Loucy (cell line): Measurements from ENCODE around the gene KCTD19.
A peak's percentile ranks its signal among the peaks of the same experiment; 100 is the strongest.

Source experiments
- H2AFZ ChIP-seq: fragments of 200-600 bp; sonication (generic); 2 replicates; pipeline ENCODE4 v1.6.0; 2016; ENCODE audit warnings: antibody characterized with exemption, mild to moderate bottlenecking, low read length, moderate library complexity
- H3F3A ChIP-seq: fragments of 200-600 bp; 2 replicates; pipeline ENCODE4 v1.6.0; 2016; ENCODE audit warnings: antibody characterized with exemption, low read depth, mild to moderate bottlenecking
- H3K27me3 ChIP-seq: fragments of 200-600 bp; sonication (generic); 2 replicates; pipeline ENCODE4 v1.6.1; 2014; ENCODE audit warnings: low read length, mild to moderate bottlenecking; ENCODE audit not compliant: insufficient read depth, poor library complexity, severe bottlenecking
- H3K36me3 ChIP-seq: fragments of 200-600 bp; sonication (generic); 2 replicates; pipeline ENCODE4 v1.6.1; 2016; ENCODE audit warnings: low read length; ENCODE audit not compliant: insufficient read depth
- H3K4me1 ChIP-seq: fragments of 200-600 bp; sonication (generic); 2 replicates; pipeline ENCODE4 v1.5.1; 2014; ENCODE audit warnings: low read length, mild to moderate bottlenecking; ENCODE audit not compliant: insufficient read depth, poor library complexity, severe bottlenecking
- H3K4me2 ChIP-seq: fragments of 200-600 bp; sonication (generic); 2 replicates; pipeline ENCODE4 v1.6.0; 2014; ENCODE audit warnings: antibody characterized with exemption, low read length, low read depth, mild to moderate bottlenecking; ENCODE audit not compliant: poor library complexity, severe bottlenecking
- H3K4me3 ChIP-seq: fragments of 200-600 bp; sonication (generic); 2 replicates; pipeline ENCODE4 v1.5.1; 2014; ENCODE audit warnings: low read length, mild to moderate bottlenecking, mixed read lengths; ENCODE audit not compliant: poor library complexity, severe bottlenecking
- H3K79me2 ChIP-seq: fragments of 200-600 bp; sonication (generic); 2 replicates; pipeline ENCODE4 v1.6.1; 2014; ENCODE audit warnings: low read length; ENCODE audit not compliant: insufficient read depth
- H3K9ac ChIP-seq: fragments of 200-600 bp; sonication (generic); 2 replicates; pipeline ENCODE4 v1.6.0; 2014; ENCODE audit warnings: mild to moderate bottlenecking, low read depth, low read length, moderate library complexity; ENCODE audit not compliant: poor library complexity, severe bottlenecking
- H3K9me2 ChIP-seq: fragments of 200-600 bp; sonication (generic); replicated peaks from 2 replicates; pipeline ENCODE4 v1.6.1; 2016; ENCODE audit warnings: low read depth, low read length, mixed read lengths
- H3K9me3 ChIP-seq: fragments of 200-600 bp; sonication (generic); 2 replicates; pipeline ENCODE4 v1.6.1; 2014; ENCODE audit warnings: mild to moderate bottlenecking, antibody characterized with exemption, low read length, low read depth; ENCODE audit not compliant: insufficient read depth
- H4K20me1 ChIP-seq: fragments of 200-600 bp; sonication (generic); 2 replicates; pipeline ENCODE4 v1.6.0; 2014; ENCODE audit warnings: antibody characterized with exemption, low read length, mild to moderate bottlenecking; ENCODE audit not compliant: insufficient read depth, poor library complexity, severe bottlenecking
- EZH2phosphoT487 ChIP-seq: fragments of 200-600 bp; IDR thresholded peaks from 2 replicates; pipeline ENCODE4 v1.6.1; 2018; ENCODE audit warnings: antibody characterized with exemption, mild to moderate bottlenecking, moderate library complexity, borderline replicate concordance
- TF ChIP-seq, protein P1 (sequence below): fragments of 200-600 bp; sonication (generic); conservative IDR thresholded peaks from 2 replicates; pipeline ENCODE4 v1.5.1; 2014; ENCODE audit warnings: mild to moderate bottlenecking, antibody characterized with exemption, low read length

The KCTD19 gene

DNA sequence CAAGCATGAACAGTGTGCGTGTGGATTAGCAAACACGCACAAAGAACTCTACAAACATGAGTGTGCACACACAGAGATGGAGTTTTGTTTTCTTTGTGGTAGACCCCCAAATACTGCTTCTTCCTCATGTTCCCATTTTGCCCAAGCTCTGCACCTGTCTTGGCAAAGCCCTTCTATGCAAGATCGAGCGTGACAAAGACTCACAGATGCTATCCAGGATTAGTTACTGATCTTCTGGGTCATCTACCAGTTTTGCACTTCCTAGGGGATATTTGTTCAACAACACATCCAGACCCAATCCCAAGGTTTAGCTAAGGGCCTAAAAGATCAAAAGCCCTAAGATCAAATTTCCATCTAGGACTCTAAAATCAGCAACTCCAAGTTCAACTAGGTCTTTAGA lies 16.1 kb upstream of the KCTD19 start:
- no peaks in the 10 kb centered on the region for H3K4me1 ChIP-seq
- H3K9ac ChIP-seq: no peak overlapping the region
- TF ChIP-seq, protein P1, sequence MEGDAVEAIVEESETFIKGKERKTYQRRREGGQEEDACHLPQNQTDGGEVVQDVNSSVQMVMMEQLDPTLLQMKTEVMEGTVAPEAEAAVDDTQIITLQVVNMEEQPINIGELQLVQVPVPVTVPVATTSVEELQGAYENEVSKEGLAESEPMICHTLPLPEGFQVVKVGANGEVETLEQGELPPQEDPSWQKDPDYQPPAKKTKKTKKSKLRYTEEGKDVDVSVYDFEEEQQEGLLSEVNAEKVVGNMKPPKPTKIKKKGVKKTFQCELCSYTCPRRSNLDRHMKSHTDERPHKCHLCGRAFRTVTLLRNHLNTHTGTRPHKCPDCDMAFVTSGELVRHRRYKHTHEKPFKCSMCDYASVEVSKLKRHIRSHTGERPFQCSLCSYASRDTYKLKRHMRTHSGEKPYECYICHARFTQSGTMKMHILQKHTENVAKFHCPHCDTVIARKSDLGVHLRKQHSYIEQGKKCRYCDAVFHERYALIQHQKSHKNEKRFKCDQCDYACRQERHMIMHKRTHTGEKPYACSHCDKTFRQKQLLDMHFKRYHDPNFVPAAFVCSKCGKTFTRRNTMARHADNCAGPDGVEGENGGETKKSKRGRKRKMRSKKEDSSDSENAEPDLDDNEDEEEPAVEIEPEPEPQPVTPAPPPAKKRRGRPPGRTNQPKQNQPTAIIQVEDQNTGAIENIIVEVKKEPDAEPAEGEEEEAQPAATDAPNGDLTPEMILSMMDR: no peak
- TF ChIP-seq EZH2phosphoT487: no peak
- H3F3A ChIP-seq: no peaks in the 10 kb centered on the region
- no peaks in the 10 kb centered on the region for H3K9me2 ChIP-seq
- no peaks in the 10 kb centered on the region for H3K9me3 ChIP-seq
- H4K20me1 ChIP-seq: no peaks in the 10 kb centered on the region
- no peak overlapping the region for H2AFZ ChIP-seq
- H3K27me3 ChIP-seq: no peaks in the 10 kb centered on the region
- H3K4me3 ChIP-seq: no peak overlapping the region
- H3K4me2 ChIP-seq: no peak overlapping the region
- no peaks in the 10 kb centered on the region for H3K79me2 ChIP-seq
- no peaks in the 10 kb centered on the region for H3K36me3 ChIP-seq

DNA sequence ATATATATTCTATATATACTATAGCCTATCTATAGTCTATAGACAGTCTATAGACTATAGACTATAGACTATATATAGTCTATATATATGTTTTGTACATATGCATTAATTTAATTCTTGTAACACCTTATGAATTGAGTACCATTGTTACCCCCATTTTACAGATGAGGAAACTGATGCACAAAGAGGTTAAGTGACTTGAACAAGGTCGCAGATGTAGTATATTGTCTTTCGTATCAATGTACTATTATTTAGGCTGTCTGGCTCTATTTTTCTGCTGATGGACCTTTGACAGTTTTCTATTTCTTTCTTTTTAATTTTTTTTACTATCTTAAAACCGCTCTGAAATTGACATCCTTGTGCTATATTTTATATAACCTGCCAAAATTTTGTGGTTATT lies 14.7 kb upstream of the KCTD19 start:
- no peak overlapping the region for H3K4me3 ChIP-seq
- no peaks in the 10 kb centered on the region for H3K36me3 ChIP-seq
- no peaks in the 10 kb centered on the region for H3K79me2 ChIP-seq
- TF ChIP-seq EZH2phosphoT487: no peak
- H3K9me2 ChIP-seq: no peaks in the 10 kb centered on the region
- H3K4me1 ChIP-seq: no peaks in the 10 kb centered on the region
- H4K20me1 ChIP-seq: no peaks in the 10 kb centered on the region
- H3K27me3 ChIP-seq: no peaks in the 10 kb centered on the region
- H3K9me3 ChIP-seq: no peaks in the 10 kb centered on the region
- H3F3A ChIP-seq: no peaks in the 10 kb centered on the region
- no peak overlapping the region for H3K9ac ChIP-seq
- no peak overlapping the region for H3K4me2 ChIP-seq
- no peak overlapping the region for H2AFZ ChIP-seq

DNA sequence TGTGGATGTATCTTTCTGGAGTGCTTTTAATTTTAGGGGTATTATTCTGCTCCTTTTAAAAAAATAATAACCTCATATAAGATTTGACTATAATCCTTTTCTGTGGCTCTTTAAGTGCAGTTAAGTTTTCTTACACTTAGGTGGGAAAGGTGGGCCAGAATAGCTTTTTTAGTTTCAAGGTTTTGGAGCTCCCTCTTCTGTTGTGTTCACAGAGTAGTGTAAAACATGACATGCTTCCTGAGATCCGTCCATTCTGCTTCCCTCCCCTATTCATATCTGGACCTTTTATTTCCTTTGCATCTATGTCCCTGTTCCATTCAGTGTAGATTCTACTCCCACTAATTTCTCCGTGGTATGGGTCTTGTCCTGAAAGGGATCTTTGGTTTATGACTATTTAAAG lies 12.9 kb upstream of the KCTD19 start:
- no peak overlapping the region for H3K9ac ChIP-seq
- no peaks in the 10 kb centered on the region for H3K9me3 ChIP-seq
- H3K4me3 ChIP-seq: no peak overlapping the region
- H3K4me1 ChIP-seq: no peaks in the 10 kb centered on the region
- H2AFZ ChIP-seq: no peak overlapping the region
- H3K4me2 ChIP-seq: no peak overlapping the region
- H4K20me1 ChIP-seq: no peaks in the 10 kb centered on the region
- H3K27me3 ChIP-seq: no peaks in the 10 kb centered on the region
- no peaks in the 10 kb centered on the region for H3K36me3 ChIP-seq
- no peaks in the 10 kb centered on the region for H3K9me2 ChIP-seq
- TF ChIP-seq EZH2phosphoT487: no peak
- TF ChIP-seq, protein P1: peak; percentile 49
- H3K79me2 ChIP-seq: no peaks in the 10 kb centered on the region
- H3F3A ChIP-seq: no peaks in the 10 kb centered on the region

DNA sequence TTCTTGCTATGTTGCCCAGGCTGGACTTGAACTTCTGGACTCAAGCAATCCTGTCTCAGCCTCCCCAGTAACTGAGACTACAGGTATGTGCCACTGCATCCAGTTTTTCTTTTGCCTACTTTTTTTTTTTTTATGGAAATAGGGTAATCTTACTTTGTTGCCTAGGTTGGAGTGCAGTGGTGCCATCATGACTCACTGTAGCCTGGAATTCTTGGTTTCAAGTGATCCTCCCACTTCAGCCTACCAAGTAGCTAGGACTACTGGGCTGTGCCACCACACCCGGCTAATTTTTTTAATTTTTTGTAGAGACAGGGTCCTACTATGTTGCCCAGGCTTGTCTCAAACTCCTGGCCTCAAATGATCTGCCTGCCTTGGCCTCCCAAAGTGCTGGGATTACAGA lies 10.1 kb upstream of the KCTD19 start:
- no peaks in the 10 kb centered on the region for H3K36me3 ChIP-seq
- TF ChIP-seq EZH2phosphoT487: no peak
- TF ChIP-seq, protein P1: no peak
- H3K9me2 ChIP-seq: no peaks in the 10 kb centered on the region
- H3K9ac ChIP-seq: no peak overlapping the region
- H3K4me3 ChIP-seq: no peak overlapping the region
- H3K4me1 ChIP-seq: no peaks in the 10 kb centered on the region
- H2AFZ ChIP-seq: no peak overlapping the region
- H3K9me3 ChIP-seq: no peaks in the 10 kb centered on the region
- H4K20me1 ChIP-seq: no peaks in the 10 kb centered on the region
- H3K79me2 ChIP-seq: no peaks in the 10 kb centered on the region
- H3K4me2 ChIP-seq: no peak overlapping the region
- no peaks in the 10 kb centered on the region for H3K27me3 ChIP-seq
- no peaks in the 10 kb centered on the region for H3F3A ChIP-seq
